Stimulated activated CD8-positive, alpha-beta memory T cell treated with anti-CD3 and anti-CD28 coated beads, Interleukin-4, amount 100 ng/mL, for 1 hour (primary cell): ENCODE data around the gene CEP20.

Source experiments
- DNase-seq, 2 donors: peaks; one replicate each; pipeline ENCODE4 v3.0.0-alpha.2; 2020; ENCODE audit warnings: low read depth in 2 of 2, low spot score in 1 of 2

CEP20 gene

GRCh38 chr16:15898654-15899053, 10.3 kb upstream of the CEP20 start:
- DNase-seq = no peak

- no peak for DNase-seq
Observed at GRCh38 chr16:15897834-15898254, 9.4 kb upstream of the CEP20 start.

GRCh38 chr16:15897121-15897780, 8.8 kb upstream of the CEP20 start:
- DNase-seq = no peak

GRCh38 chr16:15894571-15895374, 6.4 kb upstream of the CEP20 start:
- no peak for DNase-seq

- no peak for DNase-seq
Observed at GRCh38 chr16:15891508-15891907, 3.1 kb upstream of the CEP20 start.

GRCh38 chr16:15887283-15887682, 1.1 kb downstream of the CEP20 start:
- DNase-seq = no peak

GRCh38 chr16:15886078-15886477, 2.3 kb downstream of the CEP20 start:
- no peak for DNase-seq

GRCh38 chr16:15885560-15886001, 2.8 kb downstream of the CEP20 start:
- no peak for DNase-seq

- no peak for DNase-seq
Observed at GRCh38 chr16:15882563-15882962, 5.8 kb downstream of the CEP20 start.

- DNase-seq = no peak
Observed at GRCh38 chr16:15881794-15882379, 6.5 kb downstream of the CEP20 start.

GRCh38 chr16:15880434-15881308, 7.7 kb downstream of the CEP20 start:
- DNase-seq = no peak

- DNase-seq = no peak
Observed at GRCh38 chr16:15879255-15879811, 9.1 kb downstream of the CEP20 start.

GRCh38 chr16:15876503-15876902, 11.9 kb downstream of the CEP20 start:
- no peak for DNase-seq

- no peak for DNase-seq
Observed at GRCh38 chr16:15874745-15875314, 13.6 kb downstream of the CEP20 start.

- no peak for DNase-seq
Observed at GRCh38 chr16:15873737-15874136, 14.7 kb downstream of the CEP20 start.

- no peak for DNase-seq
Observed at GRCh38 chr16:15873301-15873700, 15.1 kb downstream of the CEP20 start.

GRCh38 chr16:15870011-15870410, 18.4 kb downstream of the CEP20 start:
- no peak for DNase-seq

GRCh38 chr16:15866451-15866850, 22.0 kb downstream of the CEP20 start:
- no peak for DNase-seq

GRCh38 chr16:15865742-15866141, 22.7 kb downstream of the CEP20 start:
- DNase-seq = no peak

GRCh38 chr16:15864939-15865338, 23.5 kb downstream of the CEP20 start:
- DNase-seq = no peak

- no peak for DNase-seq
Observed at GRCh38 chr16:15861996-15862395, 26.4 kb downstream of the CEP20 start.
